HL-60 (cell line): ENCODE measurements around the gene TPST1.
"Not testable (repeated sequence)": the region's sequence is repeated elsewhere in the genome, so short reads cannot be mapped to it uniquely, and the experiment has no call there.

Experiments used
- DNase-seq, 2 experiments: peaks; one replicate each; pipeline ENCODE4 v3.0.0-alpha.2; 2010 to 2020; ENCODE audit warnings: low read depth in 1 of 2, low spot score in 1 of 2
- H3K27ac ChIP-seq: fragments of 250-450 bp; sonication (Bioruptor Pico); replicated peaks from 2 replicates; pipeline ENCODE4 v1.5.1; 2020; ENCODE audit warnings: mild to moderate bottlenecking, moderate library complexity
- H3K27me3 ChIP-seq: fragments of 250-450 bp; sonication (Bioruptor Pico); 2 replicates; pipeline ENCODE4 v1.5.1; 2021; ENCODE audit warnings: mild to moderate bottlenecking, moderate library complexity; ENCODE audit not compliant: insufficient read depth, poor library complexity, severe bottlenecking
- H3K4me3 ChIP-seq: replicated peaks from 2 replicates; pipeline ENCODE4 v1.5.1; 2011; ENCODE audit warnings: mild to moderate bottlenecking, control low read depth, low read length; ENCODE audit not compliant: insufficient read depth
- GABPA ChIP-seq: IDR thresholded peaks from 2 replicates; pipeline ENCODE4 v1.6.1; 2012; ENCODE audit warnings: low read depth
- POLR2AphosphoS5 ChIP-seq: IDR thresholded peaks from 2 replicates; pipeline ENCODE4 v1.6.1; 2012; ENCODE audit warnings: low read depth
- SPI1 ChIP-seq: IDR thresholded peaks from 2 replicates; pipeline ENCODE4 v1.6.1; 2012; ENCODE audit warnings: low read depth, mild to moderate bottlenecking, borderline replicate concordance
- TF ChIP-seq, protein P1 (sequence below): IDR thresholded peaks from 2 replicates; pipeline ENCODE4 v1.6.1; 2012; ENCODE audit warnings: low read depth; ENCODE audit not compliant: insufficient replicate concordance
- TF ChIP-seq, protein P2 (sequence below): IDR thresholded peaks from one replicate; pipeline ENCODE4 v1.5.1; 2011; ENCODE audit warnings: low read length, control low read depth, inconsistent platforms; ENCODE audit not compliant: insufficient read depth

Gene TPST1

DNA sequence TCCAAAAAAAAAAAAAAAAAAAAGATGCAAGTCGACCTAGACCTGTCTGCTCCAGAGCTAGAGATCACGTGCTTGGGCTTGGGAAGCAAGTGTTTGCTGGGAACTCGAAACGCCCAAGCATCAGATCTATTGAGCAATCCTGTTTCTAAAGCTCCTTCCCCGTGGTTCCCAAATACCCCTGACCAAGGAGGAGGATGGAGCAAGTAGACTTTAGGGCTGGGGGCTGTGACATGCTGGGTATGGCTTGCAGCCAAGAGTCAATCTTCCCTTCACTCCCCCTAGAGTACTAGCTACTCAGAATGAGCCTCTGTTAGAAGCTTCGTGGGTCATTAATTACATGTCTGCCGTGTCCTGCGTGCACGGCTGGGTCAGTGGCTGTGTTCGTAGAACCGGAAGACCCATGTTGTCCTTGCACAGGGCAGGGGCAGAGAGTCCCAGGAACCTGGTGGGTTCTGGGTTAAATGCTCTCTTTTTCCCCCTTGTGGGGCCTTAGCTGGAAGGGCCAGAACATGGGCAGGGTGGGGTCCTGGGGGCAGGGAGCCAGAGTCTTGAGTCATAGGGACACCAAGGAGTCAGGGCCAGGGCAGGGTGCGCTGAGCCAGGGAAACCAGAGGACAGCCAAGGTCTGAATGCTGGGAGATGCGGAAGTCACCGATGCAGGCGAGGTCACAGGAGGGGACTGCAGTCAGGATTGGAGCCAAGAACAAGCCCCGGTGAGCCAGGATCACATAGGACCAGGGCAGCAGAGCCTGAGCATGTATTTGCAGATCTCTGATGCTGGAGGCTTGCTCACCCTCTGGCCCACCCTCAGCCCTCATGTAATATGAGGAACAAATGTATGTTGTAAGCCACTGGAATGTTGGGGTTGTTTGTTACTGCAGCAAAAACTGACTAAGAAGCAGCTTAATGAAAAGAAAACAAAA is 34.6 kb upstream of the TPST1 start:
- H3K4me3 ChIP-seq, result no peak overlapping the region
- no peak overlapping the region for H3K27ac ChIP-seq
- H3K27me3 ChIP-seq, result no peaks in the 10 kb centered on the region
- TF ChIP-seq, protein P1, sequence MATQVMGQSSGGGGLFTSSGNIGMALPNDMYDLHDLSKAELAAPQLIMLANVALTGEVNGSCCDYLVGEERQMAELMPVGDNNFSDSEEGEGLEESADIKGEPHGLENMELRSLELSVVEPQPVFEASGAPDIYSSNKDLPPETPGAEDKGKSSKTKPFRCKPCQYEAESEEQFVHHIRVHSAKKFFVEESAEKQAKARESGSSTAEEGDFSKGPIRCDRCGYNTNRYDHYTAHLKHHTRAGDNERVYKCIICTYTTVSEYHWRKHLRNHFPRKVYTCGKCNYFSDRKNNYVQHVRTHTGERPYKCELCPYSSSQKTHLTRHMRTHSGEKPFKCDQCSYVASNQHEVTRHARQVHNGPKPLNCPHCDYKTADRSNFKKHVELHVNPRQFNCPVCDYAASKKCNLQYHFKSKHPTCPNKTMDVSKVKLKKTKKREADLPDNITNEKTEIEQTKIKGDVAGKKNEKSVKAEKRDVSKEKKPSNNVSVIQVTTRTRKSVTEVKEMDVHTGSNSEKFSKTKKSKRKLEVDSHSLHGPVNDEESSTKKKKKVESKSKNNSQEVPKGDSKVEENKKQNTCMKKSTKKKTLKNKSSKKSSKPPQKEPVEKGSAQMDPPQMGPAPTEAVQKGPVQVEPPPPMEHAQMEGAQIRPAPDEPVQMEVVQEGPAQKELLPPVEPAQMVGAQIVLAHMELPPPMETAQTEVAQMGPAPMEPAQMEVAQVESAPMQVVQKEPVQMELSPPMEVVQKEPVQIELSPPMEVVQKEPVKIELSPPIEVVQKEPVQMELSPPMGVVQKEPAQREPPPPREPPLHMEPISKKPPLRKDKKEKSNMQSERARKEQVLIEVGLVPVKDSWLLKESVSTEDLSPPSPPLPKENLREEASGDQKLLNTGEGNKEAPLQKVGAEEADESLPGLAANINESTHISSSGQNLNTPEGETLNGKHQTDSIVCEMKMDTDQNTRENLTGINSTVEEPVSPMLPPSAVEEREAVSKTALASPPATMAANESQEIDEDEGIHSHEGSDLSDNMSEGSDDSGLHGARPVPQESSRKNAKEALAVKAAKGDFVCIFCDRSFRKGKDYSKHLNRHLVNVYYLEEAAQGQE, result no peak
- TF ChIP-seq, protein P2, sequence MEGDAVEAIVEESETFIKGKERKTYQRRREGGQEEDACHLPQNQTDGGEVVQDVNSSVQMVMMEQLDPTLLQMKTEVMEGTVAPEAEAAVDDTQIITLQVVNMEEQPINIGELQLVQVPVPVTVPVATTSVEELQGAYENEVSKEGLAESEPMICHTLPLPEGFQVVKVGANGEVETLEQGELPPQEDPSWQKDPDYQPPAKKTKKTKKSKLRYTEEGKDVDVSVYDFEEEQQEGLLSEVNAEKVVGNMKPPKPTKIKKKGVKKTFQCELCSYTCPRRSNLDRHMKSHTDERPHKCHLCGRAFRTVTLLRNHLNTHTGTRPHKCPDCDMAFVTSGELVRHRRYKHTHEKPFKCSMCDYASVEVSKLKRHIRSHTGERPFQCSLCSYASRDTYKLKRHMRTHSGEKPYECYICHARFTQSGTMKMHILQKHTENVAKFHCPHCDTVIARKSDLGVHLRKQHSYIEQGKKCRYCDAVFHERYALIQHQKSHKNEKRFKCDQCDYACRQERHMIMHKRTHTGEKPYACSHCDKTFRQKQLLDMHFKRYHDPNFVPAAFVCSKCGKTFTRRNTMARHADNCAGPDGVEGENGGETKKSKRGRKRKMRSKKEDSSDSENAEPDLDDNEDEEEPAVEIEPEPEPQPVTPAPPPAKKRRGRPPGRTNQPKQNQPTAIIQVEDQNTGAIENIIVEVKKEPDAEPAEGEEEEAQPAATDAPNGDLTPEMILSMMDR, result no peak
- TF ChIP-seq POLR2AphosphoS5, result no peak
- no peak for TF ChIP-seq SPI1
- no peak for TF ChIP-seq GABPA
- DNase-seq, result no peak

DNA sequence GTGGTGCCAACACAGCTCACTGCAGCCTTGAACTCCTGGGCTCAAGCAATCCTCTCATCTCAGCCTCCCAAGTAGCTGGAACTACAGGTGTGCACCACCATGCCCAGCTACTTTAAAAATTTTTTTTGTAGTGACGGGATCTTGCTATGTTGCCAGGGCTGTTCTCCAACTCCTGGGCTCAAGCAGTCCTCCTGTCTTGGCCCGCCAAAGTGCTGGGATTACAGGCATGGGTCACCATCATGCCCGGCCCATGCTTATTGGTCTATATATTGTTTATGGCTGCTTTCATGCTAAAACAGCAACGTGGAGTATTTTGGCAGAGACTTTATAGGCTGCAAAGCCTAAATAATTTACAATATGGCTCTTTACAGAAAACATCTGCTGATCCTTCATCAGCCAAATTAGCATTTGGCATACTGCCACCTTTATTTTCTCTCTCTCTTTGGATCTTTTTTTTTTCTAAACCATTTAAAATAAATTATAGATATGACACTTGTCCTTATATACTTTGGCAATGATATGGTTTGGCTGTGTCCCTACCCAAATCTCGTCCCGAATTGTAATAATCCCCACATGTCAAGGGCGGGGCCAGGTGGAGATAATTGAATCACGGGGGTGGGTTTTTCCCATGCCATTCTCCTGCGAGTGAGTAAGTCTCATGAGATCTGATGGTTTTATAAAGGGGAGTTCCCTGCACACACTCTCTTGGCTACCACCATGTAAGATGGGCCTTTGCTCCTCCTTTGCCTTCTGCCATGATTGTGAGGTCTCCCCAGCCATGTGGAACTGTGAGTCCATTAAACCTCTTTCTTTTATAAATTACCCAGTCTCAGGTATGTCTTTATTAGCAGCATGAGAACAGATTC is 32.4 kb upstream of the TPST1 start:
- not testable (repeated sequence) for DNase-seq, H3K27me3 ChIP-seq, H3K4me3 ChIP-seq, H3K27ac ChIP-seq

DNA sequence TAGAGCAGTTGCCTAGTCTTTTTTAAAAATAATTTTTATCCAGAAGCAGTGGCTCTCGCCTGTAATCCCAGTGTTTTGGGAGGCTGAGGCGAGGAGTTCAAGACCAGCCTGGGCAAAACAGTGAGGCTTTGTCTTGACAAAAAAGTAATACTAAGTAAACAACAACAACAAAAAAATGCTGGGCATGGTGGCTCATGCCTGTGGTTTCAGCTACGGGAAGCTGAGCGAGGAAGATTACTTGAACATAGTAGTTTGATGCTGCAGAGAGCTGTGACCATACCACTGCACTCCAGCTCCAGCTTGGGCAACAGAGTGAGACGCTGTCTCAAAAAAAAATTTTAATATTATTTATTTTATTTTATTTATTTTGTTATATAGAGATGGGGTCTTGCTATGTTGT is 31.3 kb upstream of the TPST1 start:
- Histone ChIP-seq H3K27ac (no peak overlapping the region), H3K27me3 (no peaks in the 10 kb centered on the region), H3K4me3 (no peak overlapping the region)
- TF ChIP-seq, protein P2, result no peak
- TF ChIP-seq POLR2AphosphoS5 (no peak), GABPA (no peak), SPI1 (no peak)
- TF ChIP-seq, protein P1, result no peak
- DNase-seq, result no peak

DNA sequence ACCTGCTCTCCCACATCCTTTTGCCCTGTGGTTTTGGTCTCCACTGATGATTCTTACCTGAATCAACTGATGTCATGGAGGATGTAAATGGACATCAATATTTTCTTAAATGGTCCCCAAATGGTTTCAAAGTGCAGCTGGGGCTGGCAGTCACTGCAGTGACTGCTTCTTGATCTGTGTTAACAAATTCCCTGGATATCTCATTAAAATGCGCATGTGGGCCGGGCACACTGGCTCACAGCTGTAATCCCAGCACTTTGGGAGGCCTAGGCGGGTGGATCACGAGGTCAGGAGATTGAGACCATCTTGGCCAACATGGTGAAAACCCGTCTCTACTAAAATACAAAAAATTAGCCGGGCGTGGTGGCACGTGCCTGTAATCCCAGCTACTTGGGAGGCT is 30.1 kb upstream of the TPST1 start:
- not testable (repeated sequence) for H3K4me3 ChIP-seq, DNase-seq, H3K27ac ChIP-seq, H3K27me3 ChIP-seq
